Activated naive CD8-positive, alpha-beta T cell treated with anti-CD3 and anti-CD28 coated beads, Interleukin-2, amount 50 U/mL, for 24 hours (primary cell): ENCODE results near the gene IQCE.
"Not testable (repeated sequence)": the region's sequence is repeated elsewhere in the genome, so short reads cannot be mapped to it uniquely, and the experiment has no call there.

ENCODE experiments used
- ATAC-seq: fragments of 150-1000 bp; cut with Tn5 transposase; one replicate; pipeline ENCODE4 v1.10.0; 2021
- DNase-seq: peaks from one replicate; pipeline ENCODE4 v3.0.0; 2021
- H3K27ac Mint-ChIP-seq: one replicate; pipeline ENCODE4 v1.8.0; 2021; ENCODE audit warnings: mild to moderate bottlenecking, mixed read lengths
- H3K27me3 Mint-ChIP-seq: one replicate; pipeline ENCODE4 v1.8.0; 2021; ENCODE audit warnings: mixed read lengths
- H3K36me3 Mint-ChIP-seq: one replicate; pipeline ENCODE4 v1.8.0; 2021; ENCODE audit warnings: low read depth, mixed read lengths
- H3K4me1 Mint-ChIP-seq: one replicate; pipeline ENCODE4 v1.8.0; 2021; ENCODE audit warnings: mixed read lengths
- H3K4me3 Mint-ChIP-seq: one replicate; pipeline ENCODE4 v1.8.0; 2021; ENCODE audit warnings: mild to moderate bottlenecking, moderate library complexity, mixed read lengths
- H3K9me3 Mint-ChIP-seq: one replicate; pipeline ENCODE4 v1.8.0; 2021; ENCODE audit warnings: mixed read lengths

The IQCE gene

GRCh38 chr7:2601065-2601464 lies 42.3 kb downstream of the IQCE start:
- H3K9me3 Mint-ChIP-seq = no peaks in the 10 kb centered on the region
- no peak overlapping the region for H3K4me3 Mint-ChIP-seq
- ATAC-seq = no peak
- no peaks in the 10 kb centered on the region for H3K27me3 Mint-ChIP-seq
- peaks cover 4% of the 10 kb centered on the region for H3K36me3 Mint-ChIP-seq
- DNase-seq = no peak
- peaks cover 2% of the 10 kb centered on the region for H3K4me1 Mint-ChIP-seq
- no peak overlapping the region for H3K27ac Mint-ChIP-seq

GRCh38 chr7:2601907-2602306 lies 43.1 kb downstream of the IQCE start:
- H3K27ac Mint-ChIP-seq = no peak overlapping the region

DNA sequence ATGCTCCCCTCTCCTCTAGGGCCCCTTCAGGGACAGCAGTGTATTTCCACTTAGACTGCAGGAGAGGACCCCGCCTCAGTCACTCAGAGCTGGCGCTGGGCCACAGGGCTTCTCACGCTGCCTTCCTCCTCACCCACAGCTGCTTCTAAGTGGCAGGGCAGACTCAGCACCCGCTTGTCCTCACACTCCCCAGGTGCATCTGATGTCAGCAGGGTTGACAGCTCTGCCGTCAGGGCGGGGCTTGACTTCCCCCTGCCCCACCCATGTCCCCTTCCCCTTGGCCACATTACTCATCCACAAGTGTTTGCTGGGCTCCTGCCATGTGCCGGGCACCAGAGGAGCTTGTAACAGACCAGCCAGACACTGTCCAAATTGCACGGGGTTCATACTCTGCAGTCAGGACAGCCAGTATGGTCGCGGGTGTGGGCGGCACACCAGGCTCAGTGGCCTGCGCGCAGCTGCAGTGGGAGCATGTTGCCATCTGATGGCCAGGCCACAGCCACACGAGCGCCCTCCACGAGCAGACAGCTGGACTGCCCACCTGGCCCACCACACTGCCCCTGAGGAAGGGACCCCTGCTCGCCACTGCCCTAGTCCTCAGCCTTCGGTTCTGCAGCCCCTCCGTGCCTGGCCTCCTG lies 43.7 kb downstream of the IQCE start:
- no peak overlapping the region for H3K27ac Mint-ChIP-seq
- ATAC-seq (no peak), DNase-seq (no peak)
- H3K4me1 Mint-ChIP-seq = peaks cover 2% of the 10 kb centered on the region
- H3K9me3 Mint-ChIP-seq = no peaks in the 10 kb centered on the region
- H3K36me3 Mint-ChIP-seq = peaks cover 4% of the 10 kb centered on the region
- no peaks in the 10 kb centered on the region for H3K27me3 Mint-ChIP-seq
- no peak overlapping the region for H3K4me3 Mint-ChIP-seq

More at GRCh38 chr7:2601907-2602306, 43.1 kb downstream of the IQCE start:
- DNase-seq (no peak), ATAC-seq (no peak)
- Mint-ChIP-seq H3K4me1 (peaks cover 2% of the 10 kb centered on the region), H3K27me3 (no peaks in the 10 kb centered on the region), H3K4me3 (no peak overlapping the region), H3K36me3 (peaks cover 4% of the 10 kb centered on the region), H3K9me3 (no peaks in the 10 kb centered on the region)

- Mint-ChIP-seq H3K27ac (no peak overlapping the region), H3K27me3 (no peaks in the 10 kb centered on the region), H3K4me3 (no peak overlapping the region), H3K36me3 (peaks cover 4% of the 10 kb centered on the region), H3K4me1 (peaks cover 5% of the 10 kb centered on the region), H3K9me3 (no peaks in the 10 kb centered on the region)
- ATAC-seq (no peak), DNase-seq (no peak)
Observed at GRCh38 chr7:2603044-2603965, 44.5 kb downstream of the IQCE start.

- H3K9me3 Mint-ChIP-seq = no peaks in the 10 kb centered on the region
- H3K27me3 Mint-ChIP-seq = no peaks in the 10 kb centered on the region
- no peak overlapping the region for H3K4me3 Mint-ChIP-seq
- no peak for DNase-seq
- H3K27ac Mint-ChIP-seq = no peak overlapping the region
- ATAC-seq = no peak
- H3K4me1 Mint-ChIP-seq = peaks cover 12% of the 10 kb centered on the region
- H3K36me3 Mint-ChIP-seq = no peaks in the 10 kb centered on the region
Observed at GRCh38 chr7:2604608-2605174, 45.9 kb downstream of the IQCE start.

- no peaks in the 10 kb centered on the region for H3K9me3 Mint-ChIP-seq
- no peak overlapping the region for H3K27ac Mint-ChIP-seq
- H3K27me3 Mint-ChIP-seq = no peaks in the 10 kb centered on the region
- H3K36me3 Mint-ChIP-seq = no peaks in the 10 kb centered on the region
- ATAC-seq (no peak), DNase-seq (no peak)
- no peak overlapping the region for H3K4me3 Mint-ChIP-seq
- H3K4me1 Mint-ChIP-seq = peaks cover 12% of the 10 kb centered on the region
Observed at GRCh38 chr7:2605608-2606538, 47.1 kb downstream of the IQCE start.

DNA sequence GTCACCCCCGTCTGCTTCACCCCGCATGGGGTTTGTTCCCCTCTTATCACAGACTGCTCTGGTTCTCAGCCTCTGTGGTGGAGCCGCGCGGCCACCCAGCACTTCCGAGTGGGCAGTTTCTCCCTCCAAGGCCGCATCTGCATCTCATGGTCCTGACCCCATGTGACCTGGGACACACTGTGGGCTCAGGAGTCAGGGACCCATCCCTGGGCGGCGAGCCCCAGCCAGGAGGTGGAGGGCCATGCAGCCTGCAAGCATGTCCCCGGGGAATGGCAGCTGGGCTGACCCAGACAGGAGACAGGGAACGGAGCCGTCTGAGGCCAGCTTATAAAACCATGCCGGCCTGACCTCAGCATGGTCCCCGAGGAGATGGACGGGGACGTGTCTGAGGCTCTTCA lies 47.8 kb downstream of the IQCE start:
- H3K9me3 Mint-ChIP-seq = no peaks in the 10 kb centered on the region
- no peak overlapping the region for H3K4me3 Mint-ChIP-seq
- no peak overlapping the region for H3K27ac Mint-ChIP-seq
- peaks cover 12% of the 10 kb centered on the region for H3K4me1 Mint-ChIP-seq
- no peaks in the 10 kb centered on the region for H3K36me3 Mint-ChIP-seq
- no peaks in the 10 kb centered on the region for H3K27me3 Mint-ChIP-seq
- ATAC-seq (no peak), DNase-seq (no peak)

DNA sequence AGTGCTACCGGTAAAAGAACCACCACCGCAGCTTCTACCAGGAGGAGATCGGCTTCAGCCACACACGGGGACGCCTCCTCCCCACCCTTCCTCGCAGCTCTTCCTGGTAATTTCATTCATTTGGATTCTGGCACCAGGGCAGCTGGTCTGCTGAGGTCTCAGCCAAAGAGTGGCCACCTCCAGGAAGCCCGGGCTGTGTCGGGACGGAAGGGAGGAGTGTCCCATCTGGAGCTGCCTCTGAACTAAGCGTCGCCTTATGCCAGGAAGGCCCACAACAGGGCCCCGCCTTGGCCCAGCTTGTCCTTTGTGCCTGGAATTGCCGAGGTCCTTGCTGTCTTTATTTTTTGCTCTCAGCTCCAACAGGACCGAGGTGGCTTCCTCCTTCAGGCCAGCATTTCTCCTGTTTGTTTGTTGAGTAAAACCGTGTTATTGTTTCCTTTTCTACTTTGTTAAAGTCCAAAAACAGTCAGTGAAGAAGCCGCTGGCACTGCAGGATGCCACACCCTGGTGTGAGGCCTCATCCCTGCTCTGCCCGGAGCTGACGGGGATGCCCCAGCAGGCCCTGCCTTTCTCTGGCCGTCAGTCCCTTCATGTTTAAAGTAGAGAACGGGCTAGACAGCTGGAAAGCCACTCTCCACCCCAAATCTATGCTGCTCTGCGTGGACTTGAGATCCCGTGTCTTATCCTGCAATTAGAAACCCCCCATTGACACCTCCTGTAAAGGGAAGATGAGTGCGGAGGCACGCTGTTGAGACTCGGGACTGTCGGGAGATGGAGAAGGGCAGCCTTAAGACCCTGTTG lies 48.5 kb downstream of the IQCE start:
- no peaks in the 10 kb centered on the region for H3K27me3 Mint-ChIP-seq
- no peaks in the 10 kb centered on the region for H3K9me3 Mint-ChIP-seq
- no peak overlapping the region for H3K27ac Mint-ChIP-seq
- ATAC-seq (no peak), DNase-seq (no peak)
- no peaks in the 10 kb centered on the region for H3K36me3 Mint-ChIP-seq
- H3K4me3 Mint-ChIP-seq = no peak overlapping the region
- peaks cover 11% of the 10 kb centered on the region for H3K4me1 Mint-ChIP-seq

GRCh38 chr7:2607923-2608904 lies 49.4 kb downstream of the IQCE start:
- DNase-seq = no peak
- H3K27me3 Mint-ChIP-seq = no peaks in the 10 kb centered on the region
- H3K36me3 Mint-ChIP-seq = no peaks in the 10 kb centered on the region
- H3K27ac Mint-ChIP-seq = no peak overlapping the region
- no peaks in the 10 kb centered on the region for H3K9me3 Mint-ChIP-seq
- H3K4me1 Mint-ChIP-seq = peaks cover 10% of the 10 kb centered on the region
- no peak for ATAC-seq
- no peak overlapping the region for H3K4me3 Mint-ChIP-seq

GRCh38 chr7:2608921-2609411 lies 50.2 kb downstream of the IQCE start:
- peak; percentile 63 for ATAC-seq
- H3K27me3 Mint-ChIP-seq = no peaks in the 10 kb centered on the region
- H3K36me3 Mint-ChIP-seq = no peaks in the 10 kb centered on the region
- peaks cover 10% of the 10 kb centered on the region for H3K4me1 Mint-ChIP-seq
- peak overlapping the region; percentile 41 for H3K4me3 Mint-ChIP-seq
- peak; percentile 30 for DNase-seq
- peak overlapping the region; percentile 40 for H3K27ac Mint-ChIP-seq
- no peaks in the 10 kb centered on the region for H3K9me3 Mint-ChIP-seq

GRCh38 chr7:2609646-2610045 lies 50.9 kb downstream of the IQCE start:
- not testable (repeated sequence) for H3K36me3 Mint-ChIP-seq, DNase-seq, H3K27ac Mint-ChIP-seq, H3K27me3 Mint-ChIP-seq, ATAC-seq, H3K9me3 Mint-ChIP-seq, H3K4me3 Mint-ChIP-seq
- peaks cover 10% of the 10 kb centered on the region for H3K4me1 Mint-ChIP-seq

GRCh38 chr7:2610466-2610865 lies 51.7 kb downstream of the IQCE start:
- DNase-seq (no peak), ATAC-seq (no peak)
- no peak overlapping the region for H3K27ac Mint-ChIP-seq
- no peaks in the 10 kb centered on the region for H3K36me3 Mint-ChIP-seq
- peaks cover 10% of the 10 kb centered on the region for H3K4me1 Mint-ChIP-seq
- no peak overlapping the region for H3K4me3 Mint-ChIP-seq
- no peaks in the 10 kb centered on the region for H3K9me3 Mint-ChIP-seq
- H3K27me3 Mint-ChIP-seq = no peaks in the 10 kb centered on the region
